ENCODE results near the gene DRAP1. TPM values are rescaled to one million over a fixed set of nuclear protein-coding genes. Genes with fewer than 3 reads are reported as not detected.

The DRAP1 gene
- total and polyA plus RNA-seq, 9 of the 15 experiments (the other 6 are each of a cell fraction or from before 2014, with no cell fraction given): 9.6 to 200 (median 92.9) TPM

DNA sequence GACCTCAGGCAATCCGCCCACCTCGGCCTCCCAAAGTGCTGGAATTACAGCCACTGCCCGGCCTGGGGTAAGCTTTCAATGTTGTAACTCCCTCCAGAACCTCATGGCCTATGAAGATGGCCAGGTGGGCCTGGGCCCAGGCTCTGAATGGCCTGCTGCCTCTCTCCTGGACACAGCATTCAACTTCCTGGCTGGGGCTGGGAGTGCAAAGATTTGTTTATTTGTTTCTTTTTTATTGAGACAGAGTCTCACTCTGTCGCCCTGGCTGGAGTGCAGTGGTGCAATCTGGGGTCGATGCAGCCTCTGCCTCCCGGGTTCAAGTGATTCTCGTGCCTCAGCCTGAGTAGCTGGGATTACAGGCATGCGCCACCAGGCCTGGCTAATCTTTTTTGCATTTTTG lies 25.5 kb downstream of the DRAP1 start (continued):
- TF ChIP-seq, protein P1, sequence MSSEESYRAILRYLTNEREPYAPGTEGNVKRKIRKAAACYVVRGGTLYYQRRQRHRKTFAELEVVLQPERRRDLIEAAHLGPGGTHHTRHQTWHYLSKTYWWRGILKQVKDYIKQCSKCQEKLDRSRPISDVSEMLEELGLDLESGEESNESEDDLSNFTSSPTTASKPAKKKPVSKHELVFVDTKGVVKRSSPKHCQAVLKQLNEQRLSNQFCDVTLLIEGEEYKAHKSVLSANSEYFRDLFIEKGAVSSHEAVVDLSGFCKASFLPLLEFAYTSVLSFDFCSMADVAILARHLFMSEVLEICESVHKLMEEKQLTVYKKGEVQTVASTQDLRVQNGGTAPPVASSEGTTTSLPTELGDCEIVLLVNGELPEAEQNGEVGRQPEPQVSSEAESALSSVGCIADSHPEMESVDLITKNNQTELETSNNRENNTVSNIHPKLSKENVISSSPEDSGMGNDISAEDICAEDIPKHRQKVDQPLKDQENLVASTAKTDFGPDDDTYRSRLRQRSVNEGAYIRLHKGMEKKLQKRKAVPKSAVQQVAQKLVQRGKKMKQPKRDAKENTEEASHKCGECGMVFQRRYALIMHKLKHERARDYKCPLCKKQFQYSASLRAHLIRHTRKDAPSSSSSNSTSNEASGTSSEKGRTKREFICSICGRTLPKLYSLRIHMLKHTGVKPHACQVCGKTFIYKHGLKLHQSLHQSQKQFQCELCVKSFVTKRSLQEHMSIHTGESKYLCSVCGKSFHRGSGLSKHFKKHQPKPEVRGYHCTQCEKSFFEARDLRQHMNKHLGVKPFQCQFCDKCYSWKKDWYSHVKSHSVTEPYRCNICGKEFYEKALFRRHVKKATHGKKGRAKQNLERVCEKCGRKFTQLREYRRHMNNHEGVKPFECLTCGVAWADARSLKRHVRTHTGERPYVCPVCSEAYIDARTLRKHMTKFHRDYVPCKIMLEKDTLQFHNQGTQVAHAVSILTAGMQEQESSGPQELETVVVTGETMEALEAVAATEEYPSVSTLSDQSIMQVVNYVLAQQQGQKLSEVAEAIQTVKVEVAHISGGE (CRISPR knock-in tag; IDR thresholded peaks at IDR 0.05): no peak
- TF ChIP-seq FOXA1 (IDR thresholded peaks at IDR 0.05; ENCODE audit: borderline replicate concordance): no peak
- TF ChIP-seq NFATC3 (IDR thresholded peaks at IDR 0.05): no peak
- TF ChIP-seq PCBP1 (IDR thresholded peaks at IDR 0.05; ENCODE audit: low read depth, low read length, poor library complexity, severe bottlenecking): no peak
- no peak for TF ChIP-seq KAT8 (IDR thresholded peaks at IDR 0.05; ENCODE audit: low read depth)
- TF ChIP-seq MTF1 (CRISPR knock-in tag; IDR thresholded peaks at IDR 0.05; ENCODE audit: borderline replicate concordance): no peak

DNA sequence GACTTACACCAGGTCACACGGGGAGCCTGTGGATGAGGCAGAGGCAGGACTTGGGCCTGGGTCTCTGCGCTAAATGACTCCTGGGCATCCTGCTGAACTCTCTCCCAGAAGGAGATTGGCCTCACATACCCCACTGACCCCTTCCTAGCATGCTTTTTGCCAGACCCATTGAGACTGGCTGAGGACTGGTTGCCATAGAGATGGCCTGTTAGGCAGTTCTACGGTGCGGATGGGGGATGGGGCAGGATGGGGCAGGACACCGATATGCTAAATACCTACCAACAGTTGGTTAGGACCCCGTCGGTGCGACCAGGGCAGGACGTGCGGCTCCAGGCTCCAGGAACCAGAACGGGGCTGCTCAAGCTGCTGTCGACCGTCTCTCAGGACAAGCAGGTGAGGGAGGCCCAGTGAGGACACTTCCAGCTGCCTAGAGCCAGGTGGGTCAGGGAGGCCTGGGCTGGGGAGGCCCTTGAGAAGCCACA lies 26.2 kb downstream of the DRAP1 start, which contains the start of gene TSGA10IP:
Gene TSGA10IP, plus strand, starts transcription at position 51 of the 482 bp plus-strand sequence. Its CDS starts 196 bp downstream, at position 247.
- Histone ChIP-seq H3K36me3 (ENCODE audit: control insufficient read depth, insufficient read depth, low read length) (no peaks in the 10 kb centered on the region), H3K9me3 (replicated peaks; ENCODE audit: control insufficient read depth, insufficient read depth, low read depth, low read length) (no peaks in the 10 kb centered on the region), H3K27ac (ENCODE audit: extremely low read depth, low read depth, low read length) (no peak within 1 kb of the TSS), H3K9ac (ENCODE audit: insufficient read depth in 1 of 2, low read depth in 2 of 2, low read length in 2 of 2) (peak within 1 kb of the TSS in 1 of 2 experiments; percentile 58; a peak in 2 of 4 replicates), H3K27me3 (ENCODE audit: control insufficient read depth in 2 of 2, insufficient read depth in 2 of 2, low read length in 2 of 2) (peaks cover 0 to 5% of the 10 kb centered on the region in 2 experiments; a peak in 1 of 5 replicates), H3K9me1 (ENCODE audit: control insufficient read depth, insufficient read depth, low read length) (no peaks in the 10 kb centered on the region), H3K79me2 (ENCODE audit: control insufficient read depth, insufficient read depth, low read length) (no peaks in the 10 kb centered on the region), H3K4me1 (replicated peaks in 1 of 2; ENCODE audit: control insufficient read depth in 2 of 2, insufficient read depth in 2 of 2, low read length in 2 of 2) (peaks cover 12 to 36% of the 10 kb centered on the region in 2 experiments; a peak in 4 of 5 replicates), H3K4me2 (ENCODE audit: insufficient read depth, low read length) (no peak within 1 kb of the TSS), H3K4me3 (no peak within 1 kb of the TSS), H4K20me1 (replicated peaks; ENCODE audit: control insufficient read depth, insufficient read depth, low read length) (0 out of 2 replicates have a peak, but pooled peaks cover 4% of the 10 kb centered on the region), H2AFZ (ENCODE audit: low read depth, low read length) (no peak within 1 kb of the TSS)
- no peak for DNase-seq (ENCODE audit: extremely low read depth in 1 of 4, low spot score in 3 of 4)
- 63% methylated on average over 13 of the region's 13 CpGs for WGBS (ENCODE audit: insufficient coverage, low coverage, missing lambda C conversion rate)
- FAIRE-seq: no peak
- ATAC-seq: no peak
- in situ Hi-C loops (cut with MboI) (no loop called here), intact Hi-C loops (cut with micrococcal nuclease) (no loop called here)
- no TSS peak for BruUV-seq (replicated peaks)
- TF ChIP-seq RFX1 (IDR thresholded peaks at IDR 0.05) (peak; percentile 51; the same call in 1 of the 2 replicates), MTA1 (IDR thresholded peaks at IDR 0.05; ENCODE audit: borderline replicate concordance) (no peak)
- TF ChIP-seq, protein P2, sequence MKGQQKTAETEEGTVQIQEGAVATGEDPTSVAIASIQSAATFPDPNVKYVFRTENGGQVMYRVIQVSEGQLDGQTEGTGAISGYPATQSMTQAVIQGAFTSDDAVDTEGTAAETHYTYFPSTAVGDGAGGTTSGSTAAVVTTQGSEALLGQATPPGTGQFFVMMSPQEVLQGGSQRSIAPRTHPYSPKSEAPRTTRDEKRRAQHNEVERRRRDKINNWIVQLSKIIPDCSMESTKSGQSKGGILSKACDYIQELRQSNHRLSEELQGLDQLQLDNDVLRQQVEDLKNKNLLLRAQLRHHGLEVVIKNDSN (CRISPR knock-in tag; IDR thresholded peaks at IDR 0.05): peak; percentile 35; the same call in 1 of the 2 replicates
- ChIA-PET POLR2A (interaction anchor here (1.0 to 1.4 kb wide), 2 partner anchors 9 to 14 kb away, joined by 3 to 4 read pairs; no protein-coding TSS in a partner anchor), CTCF (ENCODE audit: low intra/inter-chr PET ratio) (interaction anchor here (0.6 kb wide), 1 partner anchor 31 kb away, joined by 3 read pairs; no protein-coding TSS in a partner anchor)
